OCI-LY1 (cell line): ENCODE data around the gene RASGRF1.

ENCODE experiments used
- H2AFZ ChIP-seq: fragments of 200-600 bp; sonication (generic), shearing (Covaris generic); 2 replicates; pipeline ENCODE4 v1.6.0; 2014; ENCODE audit warnings: antibody characterized with exemption, mild to moderate bottlenecking, low read length
- H3F3A ChIP-seq: fragments of 200-600 bp; sonication (generic), shearing (Covaris generic); 2 replicates; pipeline ENCODE4 v1.6.0; 2014; ENCODE audit warnings: mild to moderate bottlenecking, antibody characterized with exemption, low read length, moderate library complexity; ENCODE audit not compliant: insufficient read depth
- H3K27ac ChIP-seq: fragments of 200-600 bp; sonication (generic); 2 replicates; pipeline ENCODE4 v1.5.1; 2014; ENCODE audit warnings: low read length, mixed run types, mild to moderate bottlenecking, low read depth; ENCODE audit not compliant: poor library complexity, severe bottlenecking
- H3K27me3 ChIP-seq: fragments of 200-600 bp; sonication (generic); 2 replicates; pipeline ENCODE4 v1.6.0; 2014; ENCODE audit warnings: antibody characterized with exemption, mild to moderate bottlenecking, low read length, moderate library complexity; ENCODE audit not compliant: insufficient read depth
- H3K36me3 ChIP-seq: fragments of 200-600 bp; sonication (generic); 2 replicates; pipeline ENCODE4 v1.6.1; 2014; ENCODE audit warnings: mild to moderate bottlenecking, antibody characterized with exemption, low read length, moderate library complexity, mixed read lengths; ENCODE audit not compliant: insufficient read depth
- H3K4me1 ChIP-seq: fragments of 200-600 bp; sonication (generic); 2 replicates; pipeline ENCODE4 v1.5.1; 2014; ENCODE audit warnings: mild to moderate bottlenecking, low read length, moderate library complexity; ENCODE audit not compliant: insufficient read depth, severe bottlenecking
- H3K4me2 ChIP-seq: fragments of 200-600 bp; sonication (generic), shearing (Covaris generic); 2 replicates; pipeline ENCODE4 v1.6.1; 2014; ENCODE audit warnings: low read length
- H3K4me3 ChIP-seq: fragments of 200-600 bp; sonication (generic); 2 replicates; pipeline ENCODE4 v1.5.1; 2014; ENCODE audit warnings: low read length, low read depth, mild to moderate bottlenecking, mixed read lengths; ENCODE audit not compliant: poor library complexity, severe bottlenecking
- H3K79me2 ChIP-seq: fragments of 200-600 bp; shearing (Covaris generic); 2 replicates; pipeline ENCODE4 v1.6.1; 2016; ENCODE audit warnings: mixed run types, low read length, mixed read lengths; ENCODE audit not compliant: insufficient read depth
- H3K9ac ChIP-seq: fragments of 200-600 bp; sonication (generic), shearing (Covaris generic); 2 replicates; pipeline ENCODE4 v1.6.1; 2014; ENCODE audit warnings: mild to moderate bottlenecking, low read length, mixed read lengths
- H3K9me2 ChIP-seq: fragments of 200-600 bp; sonication (generic), shearing (Covaris generic); 2 replicates; pipeline ENCODE4 v1.6.1; 2014; ENCODE audit warnings: low read depth, mild to moderate bottlenecking, low read length, mixed read lengths
- H3K9me3 ChIP-seq: fragments of 200-600 bp; shearing (Covaris generic); 2 replicates; pipeline ENCODE4 v1.6.1; 2014; ENCODE audit warnings: low read length, mixed read lengths
- H4K20me1 ChIP-seq: fragments of 200-600 bp; sonication (generic), shearing (Covaris generic); 2 replicates; pipeline ENCODE4 v1.6.0; 2016; ENCODE audit warnings: mild to moderate bottlenecking, low read length; ENCODE audit not compliant: insufficient read depth
- EZH2 ChIP-seq: fragments of 200-600 bp; sonication (generic), shearing (Covaris generic); IDR thresholded peaks from 2 replicates; pipeline ENCODE4 v1.8.0; 2017; ENCODE audit warnings: borderline replicate concordance, mixed run types, mild to moderate bottlenecking, antibody characterized with exemption, low read length, moderate library complexity, mixed read lengths
- TF ChIP-seq, protein P1 (sequence below): fragments of 200-600 bp; sonication (generic), shearing (Covaris generic); IDR thresholded peaks from 2 replicates; pipeline ENCODE4 v1.5.1; 2017; ENCODE audit warnings: mild to moderate bottlenecking, antibody characterized with exemption, low read length, moderate library complexity, mixed read lengths

The RASGRF1 gene

GRCh38 chr15:79090487-79091203 lies at the start of gene RASGRF1:
Gene RASGRF1 (minus strand): TSS chr15:79090780. CDS start chr15:79090498, 282 bp downstream.
- Histone ChIP-seq H3F3A (no peaks in the 10 kb centered on the region), H3K27me3 (0 out of 2 replicates have a peak, but pooled peaks cover 3% of the 10 kb centered on the region), H3K4me3 (peak within 1 kb of the TSS; percentile 39), H4K20me1 (no peaks in the 10 kb centered on the region), H3K4me1 (peaks cover 6% of the 10 kb centered on the region), H3K9me2 (no peaks in the 10 kb centered on the region), H3K9ac (no peak within 1 kb of the TSS), H2AFZ (no peak within 1 kb of the TSS), H3K27ac (no peak within 1 kb of the TSS), H3K79me2 (no peaks in the 10 kb centered on the region), H3K9me3 (no peaks in the 10 kb centered on the region), H3K4me2 (peak within 1 kb of the TSS; percentile 49), H3K36me3 (no peaks in the 10 kb centered on the region)
- TF ChIP-seq, protein P1, sequence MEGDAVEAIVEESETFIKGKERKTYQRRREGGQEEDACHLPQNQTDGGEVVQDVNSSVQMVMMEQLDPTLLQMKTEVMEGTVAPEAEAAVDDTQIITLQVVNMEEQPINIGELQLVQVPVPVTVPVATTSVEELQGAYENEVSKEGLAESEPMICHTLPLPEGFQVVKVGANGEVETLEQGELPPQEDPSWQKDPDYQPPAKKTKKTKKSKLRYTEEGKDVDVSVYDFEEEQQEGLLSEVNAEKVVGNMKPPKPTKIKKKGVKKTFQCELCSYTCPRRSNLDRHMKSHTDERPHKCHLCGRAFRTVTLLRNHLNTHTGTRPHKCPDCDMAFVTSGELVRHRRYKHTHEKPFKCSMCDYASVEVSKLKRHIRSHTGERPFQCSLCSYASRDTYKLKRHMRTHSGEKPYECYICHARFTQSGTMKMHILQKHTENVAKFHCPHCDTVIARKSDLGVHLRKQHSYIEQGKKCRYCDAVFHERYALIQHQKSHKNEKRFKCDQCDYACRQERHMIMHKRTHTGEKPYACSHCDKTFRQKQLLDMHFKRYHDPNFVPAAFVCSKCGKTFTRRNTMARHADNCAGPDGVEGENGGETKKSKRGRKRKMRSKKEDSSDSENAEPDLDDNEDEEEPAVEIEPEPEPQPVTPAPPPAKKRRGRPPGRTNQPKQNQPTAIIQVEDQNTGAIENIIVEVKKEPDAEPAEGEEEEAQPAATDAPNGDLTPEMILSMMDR = no peak
- TF ChIP-seq EZH2 = no peak

DNA sequence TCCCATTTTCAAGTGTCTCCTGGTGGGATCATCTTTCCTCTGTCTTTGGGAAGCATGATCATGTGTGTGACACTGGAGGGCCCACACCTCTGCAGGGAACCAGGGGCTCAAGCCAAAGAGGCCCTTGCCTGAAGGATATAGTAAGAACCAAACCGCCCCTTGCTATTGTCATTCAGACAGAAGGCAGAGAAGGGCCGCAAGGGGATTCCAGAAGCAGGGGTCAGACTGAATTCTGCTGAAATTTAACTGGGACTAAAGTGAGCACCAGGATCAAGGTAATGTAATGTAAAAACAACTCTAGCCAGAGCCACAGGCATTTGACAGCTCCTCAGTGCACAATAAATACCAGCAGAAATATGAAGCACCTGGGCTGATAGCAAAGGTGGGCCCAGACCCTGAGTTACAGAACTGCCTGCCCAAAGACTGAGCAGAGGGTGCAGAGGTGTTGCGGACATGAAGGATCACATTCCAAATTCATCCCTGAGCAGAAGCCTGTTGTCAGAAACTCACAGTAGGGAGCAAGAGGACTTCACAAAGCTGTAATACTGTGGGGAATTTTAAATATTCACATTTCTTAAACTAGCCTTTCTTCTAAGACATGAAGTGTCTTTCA lies 46.0 kb upstream of the RASGRF1 start:
- H3F3A ChIP-seq = no peaks in the 10 kb centered on the region
- no peak overlapping the region for H3K27ac ChIP-seq
- H3K4me1 ChIP-seq = no peaks in the 10 kb centered on the region
- H3K27me3 ChIP-seq = peaks cover under 1% of the 10 kb centered on the region; the same call in 1 of the 2 replicates
- H2AFZ ChIP-seq = no peak overlapping the region
- no peak overlapping the region for H3K4me3 ChIP-seq
- H4K20me1 ChIP-seq = no peaks in the 10 kb centered on the region
- no peaks in the 10 kb centered on the region for H3K79me2 ChIP-seq
- H3K9me2 ChIP-seq = no peaks in the 10 kb centered on the region
- no peak overlapping the region for H3K9ac ChIP-seq
- TF ChIP-seq, protein P1 = no peak
- no peak for TF ChIP-seq EZH2
- H3K36me3 ChIP-seq = no peaks in the 10 kb centered on the region; the same call in 1 of the 2 replicates
- no peak overlapping the region for H3K4me2 ChIP-seq
- H3K9me3 ChIP-seq = no peaks in the 10 kb centered on the region

DNA sequence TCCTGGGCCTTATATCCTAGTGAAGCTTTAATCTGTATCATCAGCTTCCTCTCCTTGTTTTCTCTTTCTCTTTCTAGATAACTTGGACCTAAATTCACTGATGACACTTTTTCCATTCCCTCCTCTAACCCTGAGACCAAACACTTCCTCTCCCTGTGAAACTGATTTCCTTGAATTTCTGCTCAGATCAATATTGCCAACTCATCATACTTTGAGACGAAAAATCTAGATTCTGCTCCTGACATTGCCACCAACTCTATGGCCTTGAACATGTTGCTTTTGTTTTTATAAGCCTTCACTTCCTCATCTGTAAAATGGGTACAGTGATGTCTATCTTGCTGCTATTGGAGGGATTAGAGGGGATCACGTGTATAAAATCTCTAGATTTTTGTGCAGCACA lies 42.7 kb upstream of the RASGRF1 start:
- Histone ChIP-seq H3K36me3 (no peaks in the 10 kb centered on the region; the same call in 1 of the 2 replicates), H3K9me3 (no peaks in the 10 kb centered on the region), H3K27ac (no peak overlapping the region), H3F3A (no peaks in the 10 kb centered on the region), H3K79me2 (no peaks in the 10 kb centered on the region), H3K9ac (no peak overlapping the region), H2AFZ (no peak overlapping the region), H3K27me3 (peaks cover 7% of the 10 kb centered on the region; the same call in 1 of the 2 replicates), H3K4me3 (no peak overlapping the region), H3K9me2 (no peaks in the 10 kb centered on the region), H3K4me1 (no peaks in the 10 kb centered on the region), H4K20me1 (no peaks in the 10 kb centered on the region), H3K4me2 (no peak overlapping the region)
- TF ChIP-seq, protein P1 = no peak
- TF ChIP-seq EZH2 = no peak
